HEK293T (cell line): ENCODE results near the gene COL17A1.

Source experiments
- CTCF ChIA-PET: fragments of 350-600 bp; formaldehyde crosslinking; extraction: SDS; loops from one replicate; lab custom pipeline; 2021; ENCODE audit warnings: antibody characterized with exemption, inconsistent platforms; lab: Yijun Ruan, JAX
- POLR2A ChIA-PET: fragments of 350-600 bp; formaldehyde crosslinking; extraction: SDS; loops from one replicate; lab custom pipeline; 2020; ENCODE audit warnings: antibody characterized with exemption, inconsistent platforms; lab: Yijun Ruan, JAX
- DNase-seq: peaks from one replicate; pipeline ENCODE4 v3.0.0; 2012; ENCODE audit warnings: mixed read lengths; ENCODE audit errors: extremely low spot score
- ARNT ChIP-seq: fragments of 450-650 bp; IDR thresholded peaks from 2 replicates; pipeline ENCODE4 v1.6.1; 2017; ENCODE audit warnings: mild to moderate bottlenecking
- BHLHE40 ChIP-seq: fragments of 450-650 bp; IDR thresholded peaks from 2 replicates; pipeline ENCODE4 v1.6.1; 2016; ENCODE audit warnings: mild to moderate bottlenecking, moderate library complexity, borderline replicate concordance
- CTBP1 ChIP-seq: fragments of 450-650 bp; IDR thresholded peaks from 2 replicates; pipeline ENCODE4 v1.6.1; 2016; ENCODE audit warnings: borderline replicate concordance
- ELF4 ChIP-seq: fragments of 450-650 bp; IDR thresholded peaks from 2 replicates; pipeline ENCODE4 v1.6.1; 2017; ENCODE audit warnings: antibody characterized with exemption
- FOXA1 ChIP-seq: fragments of 450-650 bp; IDR thresholded peaks from 2 replicates; pipeline ENCODE4 v1.6.1; 2016; ENCODE audit warnings: mild to moderate bottlenecking
- FOXK2 ChIP-seq: fragments of 450-650 bp; IDR thresholded peaks from 2 replicates; pipeline ENCODE4 v1.6.1; 2016; ENCODE audit warnings: mild to moderate bottlenecking
- FOXM1 ChIP-seq: fragments of 450-650 bp; IDR thresholded peaks from 2 replicates; pipeline ENCODE4 v1.6.1; 2017; ENCODE audit warnings: mild to moderate bottlenecking, borderline replicate concordance
- HDGF ChIP-seq: fragments of 450-650 bp; IDR thresholded peaks from 2 replicates; pipeline ENCODE4 v1.6.1; 2017; ENCODE audit warnings: antibody characterized with exemption, borderline replicate concordance
- L3MBTL2 ChIP-seq: fragments of 450-650 bp; conservative IDR thresholded peaks from 2 replicates; pipeline ENCODE4 v1.6.1; 2016; ENCODE audit warnings: mild to moderate bottlenecking
- LEF1 ChIP-seq: fragments of 450-650 bp; IDR thresholded peaks from 2 replicates; pipeline ENCODE4 v1.6.1; 2017; ENCODE audit warnings: mild to moderate bottlenecking, borderline replicate concordance
- NFRKB ChIP-seq: fragments of 450-650 bp; IDR thresholded peaks from 2 replicates; pipeline ENCODE4 v1.6.1; 2016; ENCODE audit warnings: mild to moderate bottlenecking, moderate library complexity
- SP1 ChIP-seq: fragments of 450-650 bp; IDR thresholded peaks from 2 replicates; pipeline ENCODE4 v1.6.1; 2017
- SUZ12 ChIP-seq: fragments of 450-650 bp; IDR thresholded peaks from 2 replicates; pipeline ENCODE4 v1.6.1; 2016; ENCODE audit warnings: mild to moderate bottlenecking
- TARDBP ChIP-seq: fragments of 450-650 bp; IDR thresholded peaks from 2 replicates; pipeline ENCODE4 v1.6.1; 2016
- ZNF384 ChIP-seq: fragments of 450-650 bp; IDR thresholded peaks from 2 replicates; pipeline ENCODE4 v1.6.1; 2016
- TF ChIP-seq, protein P1 (sequence below): fragments of 450-650 bp; IDR thresholded peaks from 2 replicates; pipeline ENCODE4 v1.6.1; 2016

The COL17A1 gene

DNA sequence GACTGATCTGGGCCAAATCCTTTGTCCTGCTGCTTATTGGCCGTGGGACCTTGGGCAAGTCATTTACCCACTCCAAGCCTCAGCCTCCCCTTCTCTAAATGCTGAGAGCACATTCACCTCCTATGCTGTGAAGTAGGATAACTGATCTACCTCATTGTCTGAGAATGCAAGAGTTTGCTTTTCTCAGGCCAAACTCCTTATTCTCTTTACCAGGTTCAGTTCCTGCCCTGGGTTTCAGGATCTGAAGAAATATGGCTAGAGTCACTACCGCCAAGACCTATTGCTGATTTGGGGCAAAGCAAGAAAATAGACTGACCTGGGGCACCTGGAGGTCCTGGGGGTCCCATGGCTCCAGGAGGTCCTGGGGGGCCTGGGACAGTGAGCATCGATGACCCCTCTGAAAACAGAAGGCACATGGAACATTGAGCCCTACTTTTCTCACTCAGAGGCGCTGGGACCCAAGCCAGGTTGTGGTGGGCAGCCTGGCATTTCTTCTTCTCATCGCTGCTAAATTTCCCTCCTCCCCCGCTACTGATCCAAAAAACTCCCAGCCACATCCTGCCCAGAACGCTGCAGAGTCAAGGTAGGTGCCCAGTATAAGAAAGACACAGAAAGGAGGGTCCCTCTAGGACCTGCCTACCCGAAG is 42.4 kb downstream of the COL17A1 start:
- CTCF ChIA-PET: no interaction called here

DNA sequence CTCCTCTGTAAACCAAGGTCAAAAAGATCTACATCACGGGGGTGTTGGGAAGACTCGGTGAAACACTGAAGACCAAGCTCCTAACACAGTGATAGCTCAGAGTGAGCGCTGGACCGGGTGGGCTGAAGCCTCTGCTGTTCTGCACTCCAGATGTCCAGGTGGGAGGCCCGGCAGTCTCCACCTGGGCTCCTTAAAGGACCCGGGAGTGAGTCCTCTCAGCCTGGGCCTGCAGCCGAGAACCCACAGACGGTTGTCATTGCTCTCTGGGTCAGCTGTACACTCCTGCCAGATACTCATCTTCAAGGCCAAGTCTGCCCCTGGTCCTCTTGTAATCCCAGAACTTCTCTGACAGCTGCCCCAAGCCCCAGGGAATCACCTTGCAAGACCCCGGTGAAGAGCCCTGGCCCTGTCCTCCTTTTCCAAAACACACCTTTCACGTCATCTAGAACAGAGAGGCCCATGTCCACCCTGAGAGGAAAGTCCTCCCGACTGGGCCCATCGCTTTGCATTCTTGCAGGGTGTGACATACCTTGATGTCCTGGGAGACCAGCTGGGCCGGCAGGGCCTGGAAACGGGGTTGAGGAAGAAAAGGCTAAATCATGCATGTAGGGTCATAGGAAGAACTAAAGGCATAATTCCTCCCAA is 43.7 kb downstream of the COL17A1 start:
- CTCF ChIA-PET: no interaction called here
- POLR2A ChIA-PET: no interaction called here
- DNase-seq: no peak
- TF ChIP-seq SP1: no peak
- no peak for TF ChIP-seq FOXA1
- TF ChIP-seq LEF1: no peak
- TF ChIP-seq FOXK2: no peak
- no peak for TF ChIP-seq ARNT
- TF ChIP-seq TARDBP: no peak
- no peak for TF ChIP-seq L3MBTL2
- TF ChIP-seq HDGF: no peak
- TF ChIP-seq ZNF384: no peak
- no peak for TF ChIP-seq BHLHE40
- no peak for TF ChIP-seq FOXM1
- no peak for TF ChIP-seq SUZ12
- TF ChIP-seq, protein P1, sequence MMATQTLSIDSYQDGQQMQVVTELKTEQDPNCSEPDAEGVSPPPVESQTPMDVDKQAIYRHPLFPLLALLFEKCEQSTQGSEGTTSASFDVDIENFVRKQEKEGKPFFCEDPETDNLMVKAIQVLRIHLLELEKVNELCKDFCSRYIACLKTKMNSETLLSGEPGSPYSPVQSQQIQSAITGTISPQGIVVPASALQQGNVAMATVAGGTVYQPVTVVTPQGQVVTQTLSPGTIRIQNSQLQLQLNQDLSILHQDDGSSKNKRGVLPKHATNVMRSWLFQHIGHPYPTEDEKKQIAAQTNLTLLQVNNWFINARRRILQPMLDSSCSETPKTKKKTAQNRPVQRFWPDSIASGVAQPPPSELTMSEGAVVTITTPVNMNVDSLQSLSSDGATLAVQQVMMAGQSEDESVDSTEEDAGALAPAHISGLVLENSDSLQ: no peak
- no peak for TF ChIP-seq CTBP1
- TF ChIP-seq ELF4: no peak

More for the DNA sequence above, 42.4 kb downstream of the COL17A1 start:
- POLR2A ChIA-PET: no interaction called here
- DNase-seq: no peak
- TF ChIP-seq ZNF384: no peak
- TF ChIP-seq LEF1: no peak
- no peak for TF ChIP-seq CTBP1
- no peak for TF ChIP-seq L3MBTL2
- TF ChIP-seq, protein P1: no peak
- no peak for TF ChIP-seq SUZ12
- TF ChIP-seq TARDBP: no peak

DNA sequence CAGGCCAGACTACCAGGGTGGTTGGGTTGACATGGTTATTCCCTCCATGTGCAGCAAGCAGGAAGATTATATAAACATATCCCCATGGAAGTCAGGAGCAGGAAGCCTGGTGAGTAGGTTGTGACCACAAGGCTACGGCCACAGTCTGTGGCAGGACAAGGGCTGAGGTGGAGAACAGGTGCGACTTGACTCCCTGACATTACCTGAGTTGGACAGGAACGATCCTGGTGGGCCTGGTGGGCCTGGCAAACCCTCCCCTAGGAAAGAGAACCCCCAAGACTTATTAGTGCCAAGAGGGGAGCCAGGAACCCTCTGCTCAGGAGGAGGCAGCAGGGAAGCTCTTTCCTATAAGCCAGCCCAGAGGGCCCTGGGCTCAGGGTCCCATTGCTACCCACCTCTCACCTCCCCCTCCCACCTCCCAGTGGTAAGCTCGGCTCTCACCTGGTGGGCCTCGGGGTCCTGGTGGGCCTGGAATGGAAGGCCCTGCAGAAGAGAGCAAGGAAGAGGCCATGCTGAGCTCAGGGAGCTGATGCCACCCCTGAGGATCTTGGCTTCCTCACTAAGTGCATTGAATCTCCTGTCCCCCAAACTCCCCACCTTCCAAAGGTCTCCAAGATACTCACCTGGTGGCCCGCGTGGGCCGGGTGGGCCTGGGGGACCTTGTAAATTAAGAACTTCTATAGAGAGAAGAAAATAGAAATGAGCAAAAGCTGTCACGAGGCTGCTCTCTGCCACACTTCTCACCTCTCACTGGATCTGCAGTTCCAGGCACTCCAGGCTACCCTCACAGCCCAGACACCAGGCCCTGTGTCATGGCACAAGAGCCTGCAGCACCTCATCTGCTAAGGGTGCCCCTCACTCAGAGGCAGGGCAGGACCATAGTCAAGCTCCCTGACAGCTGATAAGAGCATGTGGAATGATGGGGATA is 44.6 kb downstream of the COL17A1 start:
- ChIA-PET CTCF (no interaction called here), POLR2A (no interaction called here)
- TF ChIP-seq LEF1: no peak
- TF ChIP-seq ZNF384: no peak
- no peak for TF ChIP-seq TARDBP
- no peak for TF ChIP-seq CTBP1
- no peak for TF ChIP-seq NFRKB
- TF ChIP-seq, protein P1: no peak
- DNase-seq: no peak

DNA sequence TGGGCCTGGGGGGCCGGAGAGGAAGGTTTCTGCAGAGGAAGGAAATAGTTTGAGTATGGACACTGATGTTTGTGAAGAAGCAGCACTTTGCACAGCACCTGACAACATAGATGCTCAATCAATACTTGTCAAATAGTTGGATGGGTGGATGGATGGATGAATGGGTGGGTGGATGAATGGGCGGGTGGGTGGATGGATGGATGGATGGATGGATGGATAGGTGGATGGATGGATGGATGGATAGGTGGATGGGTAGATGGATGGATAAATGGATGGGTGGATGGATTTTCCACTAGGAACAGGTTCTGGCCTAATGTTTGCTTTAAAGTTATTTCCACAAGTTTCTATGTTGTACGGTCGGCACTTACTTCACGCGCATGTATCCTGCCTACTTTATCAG is 45.3 kb downstream of the COL17A1 start:
- no peak for TF ChIP-seq SUZ12
- TF ChIP-seq ZNF384: no peak
- no peak for TF ChIP-seq CTBP1
- TF ChIP-seq HDGF: no peak
- no peak for TF ChIP-seq BHLHE40
- TF ChIP-seq LEF1: no peak
- TF ChIP-seq NFRKB: no peak
- TF ChIP-seq ELF4: no peak
- no peak for TF ChIP-seq SP1
- TF ChIP-seq FOXA1: no peak
- TF ChIP-seq L3MBTL2: no peak
- TF ChIP-seq, protein P1: no peak
- no peak for TF ChIP-seq ARNT
- no peak for TF ChIP-seq TARDBP
- no peak for TF ChIP-seq FOXM1
- TF ChIP-seq FOXK2: no peak
- DNase-seq: no peak
- POLR2A ChIA-PET: no interaction called here
- CTCF ChIA-PET: no interaction called here

DNA sequence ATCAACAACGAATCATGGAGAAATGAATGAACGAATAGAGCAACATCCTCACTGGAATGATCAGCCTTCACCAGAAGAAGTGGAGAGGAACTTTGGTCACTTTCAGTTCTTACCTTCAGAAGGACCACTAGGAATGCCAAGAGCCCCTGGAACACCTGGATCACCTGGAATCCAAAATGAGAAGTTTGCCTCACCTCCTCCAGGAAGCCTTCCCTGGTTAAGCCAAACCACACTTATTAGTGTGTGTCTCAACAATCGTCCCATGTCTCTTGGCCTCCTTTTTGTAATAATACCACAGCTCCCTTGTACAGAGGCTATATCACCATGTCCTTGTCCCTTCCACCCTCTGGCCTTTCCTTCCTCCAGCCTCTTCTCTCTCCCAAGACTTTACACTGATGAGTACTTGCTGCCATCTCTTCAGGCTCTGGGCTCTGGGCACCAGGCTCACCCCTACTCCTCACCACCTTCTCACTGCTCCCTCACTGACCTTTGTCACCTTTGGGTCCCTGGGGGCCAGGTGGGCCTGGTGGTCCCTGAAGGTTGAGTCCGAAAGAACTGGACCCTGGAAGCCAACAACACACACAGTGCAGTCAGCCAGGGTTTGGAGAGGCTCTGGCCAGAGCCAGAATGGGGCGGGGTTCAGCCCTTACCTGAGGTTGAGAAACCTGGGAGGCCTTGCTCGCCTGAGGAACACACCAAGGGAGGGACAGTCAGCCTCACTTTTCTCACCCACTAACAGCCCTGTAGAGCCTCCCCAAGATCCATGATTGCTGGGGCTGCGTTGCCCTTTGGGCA is 46.5 kb downstream of the COL17A1 start:
- ChIA-PET CTCF (no interaction called here), POLR2A (no interaction called here)
- TF ChIP-seq ELF4 (no peak), NFRKB (no peak), LEF1 (no peak), HDGF (no peak), BHLHE40 (no peak), CTBP1 (no peak)
- no peak for DNase-seq
